GM12878 (cell line): Measurements from ENCODE around the gene GTSF1L. TPM values are rescaled to one million over a fixed set of nuclear protein-coding genes. Genes with fewer than 3 reads are reported as not detected.

Experiments used
- ATAC-seq: fragments of 200-7000 bp; cut with Tn5 transposase; 3 replicates; pipeline ENCODE4 v1.9.1; 2020; ENCODE audit warnings: mild to moderate bottlenecking, moderate library complexity
- BruUV-seq: library from RNA; stranded (reverse); fragments of 400-500 nt; replicated peaks from 2 replicates; lab custom pipeline; 2021; lab: Mats Ljungman, UMichigan
- CTCF ChIA-PET: fragments of 300-600 bp; sonication (Branson Sonifier 250); formaldehyde crosslinking; extraction: SDS; loops from one replicate; lab custom pipeline; 2021; ENCODE audit warnings: inconsistent platforms; lab: Yijun Ruan, JAX
- POLR2A ChIA-PET: fragments of 350-600 bp; formaldehyde crosslinking; extraction: SDS; loops from one replicate; lab custom pipeline; 2021; ENCODE audit warnings: inconsistent platforms; lab: Charles Lee
- RAD21 ChIA-PET: fragments of 300-600 bp; sonication (Branson Sonifier 250); formaldehyde crosslinking; loops from one replicate; lab custom pipeline; 2023; ENCODE audit warnings: antibody characterized with exemption; ENCODE audit not compliant: unreplicated experiment; lab: Charles Lee
- SMC1A ChIA-PET: fragments of 300-600 bp; sonication (Branson Sonifier 250); formaldehyde crosslinking; loops from one replicate; lab custom pipeline; 2023; ENCODE audit not compliant: unreplicated experiment, uncharacterized antibody; lab: Charles Lee
- DNase-seq: peaks from one replicate; pipeline ENCODE4 v3.0.0-alpha.2; 2011; ENCODE audit warnings: low read depth, low spot score
- FAIRE-seq: peaks from 3 replicates; lab custom pipeline; 2011; peaks lifted over from hg19 to GRCh38; lab: Jason Lieb, UNC
- H2AFZ ChIP-seq: 2 replicates; pipeline ENCODE4 v1.6.0; 2011; ENCODE audit warnings: low read depth, low read length, control low read depth; ENCODE audit not compliant: control insufficient read depth
- H3K27ac ChIP-seq: 2 replicates; pipeline ENCODE4 v1.5.1; 2011; ENCODE audit warnings: control low read depth; ENCODE audit not compliant: control insufficient read depth, insufficient read depth
- H3K27me3 ChIP-seq, 2 experiments: replicated peaks in 1 of 2; 2 replicates each; pipeline versions ENCODE4 v1.6.0 to v1.6.1; 2011; ENCODE audit warnings: low read length in 1 of 2; ENCODE audit not compliant: control insufficient read depth in 2 of 2, insufficient read depth in 2 of 2
- H3K36me3 ChIP-seq, 2 experiments: 2 replicates each; pipeline ENCODE4 v1.5.1; 2011; ENCODE audit warnings: low read length in 1 of 2; ENCODE audit not compliant: control insufficient read depth in 2 of 2, insufficient read depth in 2 of 2
- H3K4me1 ChIP-seq: 2 replicates; pipeline ENCODE4 v1.6.1; 2011; ENCODE audit warnings: mild to moderate bottlenecking, low read length, moderate library complexity, mixed read lengths; ENCODE audit not compliant: control insufficient read depth, insufficient read depth
- H3K4me2 ChIP-seq: 2 replicates; pipeline ENCODE4 v1.6.0; 2011; ENCODE audit warnings: control low read depth; ENCODE audit not compliant: control insufficient read depth, insufficient read depth
- H3K4me3 ChIP-seq: fragments of 200-600 bp; sonication (generic); 2 replicates; pipeline ENCODE4 v1.5.1; 2016
- H3K79me2 ChIP-seq: 2 replicates; pipeline ENCODE4 v1.6.0; 2011; ENCODE audit warnings: low read length; ENCODE audit not compliant: control insufficient read depth, insufficient read depth
- H3K9ac ChIP-seq: 2 replicates; pipeline ENCODE4 v1.8.0; 2011; ENCODE audit warnings: low read length, control low read depth, mixed read lengths; ENCODE audit not compliant: control insufficient read depth, insufficient read depth
- H3K9me3 ChIP-seq: replicated peaks from 3 replicates; pipeline ENCODE4 v1.5.1; 2011; ENCODE audit warnings: mild to moderate bottlenecking, low read length; ENCODE audit not compliant: control insufficient read depth, insufficient read depth
- H4K20me1 ChIP-seq: 2 replicates; pipeline ENCODE4 v1.6.0; 2011; ENCODE audit not compliant: control insufficient read depth, insufficient read depth
- CTCF ChIP-seq, 3 experiments: IDR thresholded peaks in 2 of 3; conservative IDR thresholded peaks in 1 of 3; 2 replicates each; pipeline ENCODE4 v1.5.1; 2011; ENCODE audit warnings: low read depth in 3 of 3, low read length in 3 of 3, mild to moderate bottlenecking in 3 of 3, control low read depth in 2 of 3, moderate library complexity in 2 of 3, inconsistent platforms in 1 of 3, mixed read lengths in 1 of 3; ENCODE audit not compliant: control insufficient read depth in 2 of 3, insufficient read depth in 1 of 3; ENCODE audit errors: extremely low read depth in 1 of 3
- EZH2 ChIP-seq: IDR thresholded peaks from 2 replicates; pipeline ENCODE4 v1.6.1; 2012; ENCODE audit warnings: low read depth, mild to moderate bottlenecking, control low read depth, inconsistent platforms, low read length, borderline replicate concordance; ENCODE audit not compliant: control insufficient read depth
- MYB ChIP-seq: fragments of 150-350 bp; IDR thresholded peaks from 2 replicates; pipeline ENCODE4 v1.6.1; 2014; ENCODE audit warnings: mild to moderate bottlenecking, low read depth, low read length, borderline replicate concordance
- NFXL1 ChIP-seq: fragments of 450-650 bp; IDR thresholded peaks from 2 replicates; pipeline ENCODE4 v1.6.1; 2017; ENCODE audit warnings: antibody characterized with exemption, mild to moderate bottlenecking, borderline replicate concordance
- PKNOX1 ChIP-seq: fragments of 450-650 bp; IDR thresholded peaks from 2 replicates; pipeline ENCODE4 v1.6.1; 2016; ENCODE audit warnings: mild to moderate bottlenecking
- SKIL ChIP-seq: fragments of 450-650 bp; IDR thresholded peaks from 2 replicates; pipeline ENCODE4 v1.6.1; 2017; ENCODE audit warnings: mild to moderate bottlenecking, low read depth, inconsistent platforms; ENCODE audit not compliant: poor library complexity, severe bottlenecking
- SP1 ChIP-seq: IDR thresholded peaks from one replicate; pipeline ENCODE4 v1.6.1; 2011; ENCODE audit warnings: low read depth, low read length
- SRF ChIP-seq, 2 experiments: IDR thresholded peaks; 2 replicates each; pipeline ENCODE4 v1.6.1; 2011; ENCODE audit warnings: low read depth in 2 of 2, low read length in 2 of 2, mild to moderate bottlenecking in 1 of 2, moderate library complexity in 1 of 2
- TAF1 ChIP-seq: IDR thresholded peaks from 2 replicates; pipeline ENCODE4 v1.6.1; 2011; ENCODE audit warnings: mild to moderate bottlenecking, low read depth, low read length, borderline replicate concordance
- TARDBP ChIP-seq: IDR thresholded peaks from 2 replicates; pipeline ENCODE4 v1.6.1; 2016; ENCODE audit warnings: borderline replicate concordance
- ZZZ3 ChIP-seq: IDR thresholded peaks from 2 replicates; pipeline ENCODE4 v1.6.1; 2011; ENCODE audit warnings: low read depth; ENCODE audit not compliant: control insufficient read depth, insufficient read length
- WGBS: methylation state at CpG from one replicate; pipeline ENCODE4 v1.1.6; 2016; ENCODE audit warnings: low lambda C conversion rate; ENCODE audit not compliant: insufficient replicate concordance, insufficient coverage; ENCODE audit errors: missing lambda C conversion rate; 5-methylcytosine and 5-hydroxymethylcytosine counted together
- in situ Hi-C: fragments of 300-500 bp; cut with MboI; formaldehyde crosslinking; loops from 9 replicates; pipeline ENCODE4 v1.14.3; 2018; ENCODE audit warnings: mixed read lengths
- intact Hi-C: fragments of 100-400 bp; cut with micrococcal nuclease; formaldehyde crosslinking; loops from one replicate; pipeline ENCODE4 v1.14.2; 2022; ENCODE audit not compliant: unreplicated experiment
- polyA plus RNA-seq, 11 experiments: library from polyadenylated mRNA; depleted of rRNA in 4 of 11; unstranded in 6 of 11; stranded (reverse) in 5 of 11; fragments of >200 nt; fragmentation: Nextera tagmentation in 4 of 11; fragmentation: Illumina TruSeq in 1 of 11; extraction: Ambion mirVana in 4 of 11; extraction: Trizol in 1 of 11; gene quantifications; 1 replicate in 1 of 11; 2 replicates in 10 of 11; pipeline versions ENCODE4 v1.2.1 to v1.2.3, GENCODE V29; 2011 to 2016; ENCODE audit warnings: inconsistent platforms in 2 of 11, missing spikeins in 2 of 11, low read depth in 1 of 11
- total RNA-seq, 4 experiments: library from RNA; depleted of rRNA in 3 of 4; stranded (reverse); fragments of >200 nt in 3 of 4; fragmentation: Illumina TruSeq in 1 of 4; extraction: Trizol in 1 of 4; gene quantifications; 2 replicates each; pipeline versions ENCODE4 v1.2.1 to v1.2.3, GENCODE V29; 2013 to 2021

GTSF1L gene
- total and polyA plus RNA-seq, 10 of the 15 experiments (the other 5 are each of a cell fraction or from before 2014, with no cell fraction given) = 0.56 to 2.4 (median 1.3) TPM

- Histone ChIP-seq H2AFZ (no peak overlapping the region), H3K9ac (no peak overlapping the region), H3K4me2 (no peak overlapping the region), H3K4me3 (no peak overlapping the region), H3K36me3 (peaks cover 9 to 29% of the 10 kb centered on the region in 2 experiments; a peak in 3 of 4 replicates), H3K79me2 (no peaks in the 10 kb centered on the region), H3K27me3 (no peaks in the 10 kb centered on the region), H4K20me1 (no peaks in the 10 kb centered on the region), H3K9me3 (no peaks in the 10 kb centered on the region; the same call in 1 of the 3 replicates), H3K4me1 (peaks cover 3% of the 10 kb centered on the region; the same call in 1 of the 2 replicates), H3K27ac (no peak overlapping the region)
- no peak for TF ChIP-seq TARDBP
- no peak for TF ChIP-seq PKNOX1
- TF ChIP-seq SP1 = no peak
- TF ChIP-seq SKIL = no peak
- no peak for TF ChIP-seq CTCF (IDR thresholded peaks at IDR 0.05 in 2 of 3, conservative IDR thresholded peaks at IDR 0.05 in 1 of 3; ENCODE audit: control insufficient read depth in 2 of 3, extremely low read depth in 1 of 3, insufficient read depth in 1 of 3, low read depth in 3 of 3, low read length in 3 of 3)
- TF ChIP-seq MYB = no peak
- no peak for TF ChIP-seq TAF1
- no peak for TF ChIP-seq EZH2
- no peak for TF ChIP-seq SRF (IDR thresholded peaks at IDR 0.05; ENCODE audit: low read depth in 2 of 2, low read length in 2 of 2)
- TF ChIP-seq ZZZ3 = no peak
- no peak for TF ChIP-seq NFXL1
- ATAC-seq (no peak), DNase-seq (no peak), FAIRE-seq (no peak)
- RAD21 ChIA-PET = no interaction called here
- WGBS = 96% methylated on average over 11 of the region's 12 CpGs
- no TSS peak for BruUV-seq
- SMC1A ChIA-PET = interaction anchor here (1.9 to 2.5 kb wide), 2 partner anchors 11 to 16 kb away, joined by 8 to 10 read pairs; partner anchors contain the start of gene GTSF1L
- intact Hi-C loops (no loop called here), in situ Hi-C loops (no loop called here)
- CTCF ChIA-PET = no interaction called here
- POLR2A ChIA-PET = interaction anchor here (0.6 to 0.9 kb wide), 2 partner anchors 19 to 33 kb away, joined by 3 to 7 read pairs; no protein-coding TSS in a partner anchor
Measured at GRCh38 chr20:43716757-43717615, 9.8 kb downstream of the GTSF1L start.
